Measurements from ENCODE around the gene ASXL1. TPM values are rescaled to one million over a fixed set of nuclear protein-coding genes. Genes with fewer than 3 reads are reported as not detected.

Gene ASXL1
- polyA plus RNA-seq, 1 donor (not counting 4 experiments of a cell fraction or from before 2014, with no cell fraction given) = 20.0 TPM

GRCh38 chr20:32450484-32451061, 92.4 kb downstream of the ASXL1 start:
- no peaks in the 10 kb centered on the region for H3K27me3 ChIP-seq (ENCODE audit: control insufficient read depth, extremely low read depth, insufficient read depth, low read length)
- no peaks in the 10 kb centered on the region for H3K79me2 ChIP-seq (ENCODE audit: control insufficient read depth, insufficient read depth, low read length)
- TF ChIP-seq CTCF (optimal IDR thresholded peaks at IDR 0.05 in 1 of 3, IDR thresholded peaks at IDR 0.05 in 1 of 3, conservative IDR thresholded peaks at IDR 0.05 in 1 of 3; ENCODE audit: extremely low read depth in 1 of 3, insufficient read depth in 2 of 3, low read length in 3 of 3) (no peak), EZH2 (IDR thresholded peaks at IDR 0.05; ENCODE audit: low read length) (no peak)
- H3K9ac ChIP-seq (ENCODE audit: control insufficient read depth, extremely low read depth, insufficient read depth, low read length) = no peak overlapping the region
- H3K9me3 ChIP-seq (ENCODE audit: control insufficient read depth, low read depth, low read length) = no peaks in the 10 kb centered on the region
- no peaks in the 10 kb centered on the region for H3K4me1 ChIP-seq (ENCODE audit: control insufficient read depth, extremely low read depth, insufficient read depth, low read length)
- H3K36me3 ChIP-seq (ENCODE audit: control insufficient read depth in 2 of 2, extremely low read depth in 1 of 2, insufficient read depth in 2 of 2, low read length in 2 of 2) = peaks cover 0 to 2% of the 10 kb centered on the region in 2 experiments
- H3K4me2 ChIP-seq (ENCODE audit: control insufficient read depth, extremely low read depth, insufficient read depth, low read depth, low read length) = no peak overlapping the region
- H3K4me3 ChIP-seq (ENCODE audit: control insufficient read depth in 2 of 3, extremely low read depth in 1 of 3, insufficient read depth in 2 of 3, low read depth in 1 of 3, low read length in 3 of 3) = no peak overlapping the region
- DNase-seq (ENCODE audit: low read depth, low spot score) = no peak
- H3K27ac ChIP-seq (ENCODE audit: control insufficient read depth, insufficient read depth, low read length) = no peak overlapping the region
- no peaks in the 10 kb centered on the region for H4K20me1 ChIP-seq (ENCODE audit: control insufficient read depth, extremely low read depth, insufficient read depth, low read length)
- no peak for FAIRE-seq
- dilution Hi-C loops (cut with MboI; ENCODE audit: extremely low pct_ligation_motif_present, low sequenced_read_pairs) = no loop called here
- H2AFZ ChIP-seq (ENCODE audit: control insufficient read depth, low read length) = no peak overlapping the region
- no peaks in the 10 kb centered on the region for H3K9me1 ChIP-seq (ENCODE audit: control insufficient read depth, extremely low read depth, insufficient read depth, low read length)

GRCh38 chr20:32451340-32451681, 93.2 kb downstream of the ASXL1 start:
- no peaks in the 10 kb centered on the region for H3K9me1 ChIP-seq (ENCODE audit: control insufficient read depth, extremely low read depth, insufficient read depth, low read length)
- FAIRE-seq (no peak), DNase-seq (ENCODE audit: low read depth, low spot score) (no peak)
- no peaks in the 10 kb centered on the region for H3K79me2 ChIP-seq (ENCODE audit: control insufficient read depth, insufficient read depth, low read length)
- dilution Hi-C loops (cut with MboI; ENCODE audit: extremely low pct_ligation_motif_present, low sequenced_read_pairs) = no loop called here
- TF ChIP-seq EZH2 (IDR thresholded peaks at IDR 0.05; ENCODE audit: low read length) (no peak), CTCF (optimal IDR thresholded peaks at IDR 0.05 in 1 of 3, IDR thresholded peaks at IDR 0.05 in 1 of 3, conservative IDR thresholded peaks at IDR 0.05 in 1 of 3; ENCODE audit: extremely low read depth in 1 of 3, insufficient read depth in 2 of 3, low read length in 3 of 3) (no peak)
- no peak overlapping the region for H3K4me2 ChIP-seq (ENCODE audit: control insufficient read depth, extremely low read depth, insufficient read depth, low read depth, low read length)
- H3K27me3 ChIP-seq (ENCODE audit: control insufficient read depth, extremely low read depth, insufficient read depth, low read length) = no peaks in the 10 kb centered on the region
- no peaks in the 10 kb centered on the region for H4K20me1 ChIP-seq (ENCODE audit: control insufficient read depth, extremely low read depth, insufficient read depth, low read length)
- no peak overlapping the region for H2AFZ ChIP-seq (ENCODE audit: control insufficient read depth, low read length)
- peaks cover 0 to 2% of the 10 kb centered on the region in 2 experiments for H3K36me3 ChIP-seq (ENCODE audit: control insufficient read depth in 2 of 2, extremely low read depth in 1 of 2, insufficient read depth in 2 of 2, low read length in 2 of 2)
- no peak overlapping the region for H3K27ac ChIP-seq (ENCODE audit: control insufficient read depth, insufficient read depth, low read length)
- H3K9ac ChIP-seq (ENCODE audit: control insufficient read depth, extremely low read depth, insufficient read depth, low read length) = no peak overlapping the region
- H3K4me3 ChIP-seq (ENCODE audit: control insufficient read depth in 2 of 3, extremely low read depth in 1 of 3, insufficient read depth in 2 of 3, low read depth in 1 of 3, low read length in 3 of 3) = no peak overlapping the region
- H3K4me1 ChIP-seq (ENCODE audit: control insufficient read depth, extremely low read depth, insufficient read depth, low read length) = no peaks in the 10 kb centered on the region
- no peaks in the 10 kb centered on the region for H3K9me3 ChIP-seq (ENCODE audit: control insufficient read depth, low read depth, low read length)

Measured in keratinocyte (primary cell).